HCT116 (cell line): ENCODE measurements around the gene FAM124B.

Source experiments
- POLR2A ChIP-seq: IDR thresholded peaks from 2 replicates; pipeline ENCODE4 v1.7.0; 2011; ENCODE audit warnings: borderline replicate concordance; ENCODE audit not compliant: insufficient read depth, insufficient read length; ENCODE audit errors: extremely low read depth
- RAD21 ChIP-seq: IDR thresholded peaks from 2 replicates; pipeline ENCODE4 v1.6.1; 2012; ENCODE audit warnings: low read depth, mild to moderate bottlenecking
- TF ChIP-seq, protein P1 (sequence below), 3 experiments: fragments of 200-600 bp in 1 of 3; sonication (generic) in 1 of 3; IDR thresholded peaks in 2 of 3; conservative IDR thresholded peaks in 1 of 3; 2 replicates each; pipeline ENCODE4 v1.5.1; 2012 to 2017; ENCODE audit warnings: low read depth in 2 of 3, low read length in 2 of 3, antibody characterized with exemption in 1 of 3, borderline replicate concordance in 1 of 3, control low read depth in 1 of 3, mild to moderate bottlenecking in 1 of 3, mixed read lengths in 1 of 3, mixed run types in 1 of 3, moderate library complexity in 1 of 3; ENCODE audit not compliant: insufficient read depth in 1 of 3

GRCh38 chr2:224363281-224363680, 38.6 kb downstream of the FAM124B start:
- TF ChIP-seq, protein P1, sequence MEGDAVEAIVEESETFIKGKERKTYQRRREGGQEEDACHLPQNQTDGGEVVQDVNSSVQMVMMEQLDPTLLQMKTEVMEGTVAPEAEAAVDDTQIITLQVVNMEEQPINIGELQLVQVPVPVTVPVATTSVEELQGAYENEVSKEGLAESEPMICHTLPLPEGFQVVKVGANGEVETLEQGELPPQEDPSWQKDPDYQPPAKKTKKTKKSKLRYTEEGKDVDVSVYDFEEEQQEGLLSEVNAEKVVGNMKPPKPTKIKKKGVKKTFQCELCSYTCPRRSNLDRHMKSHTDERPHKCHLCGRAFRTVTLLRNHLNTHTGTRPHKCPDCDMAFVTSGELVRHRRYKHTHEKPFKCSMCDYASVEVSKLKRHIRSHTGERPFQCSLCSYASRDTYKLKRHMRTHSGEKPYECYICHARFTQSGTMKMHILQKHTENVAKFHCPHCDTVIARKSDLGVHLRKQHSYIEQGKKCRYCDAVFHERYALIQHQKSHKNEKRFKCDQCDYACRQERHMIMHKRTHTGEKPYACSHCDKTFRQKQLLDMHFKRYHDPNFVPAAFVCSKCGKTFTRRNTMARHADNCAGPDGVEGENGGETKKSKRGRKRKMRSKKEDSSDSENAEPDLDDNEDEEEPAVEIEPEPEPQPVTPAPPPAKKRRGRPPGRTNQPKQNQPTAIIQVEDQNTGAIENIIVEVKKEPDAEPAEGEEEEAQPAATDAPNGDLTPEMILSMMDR (IDR thresholded peaks at IDR 0.05 in 2 of 3, conservative IDR thresholded peaks at IDR 0.05 in 1 of 3; ENCODE audit: borderline replicate concordance in 1 of 3, insufficient read depth in 1 of 3, low read depth in 2 of 3, low read length in 2 of 3) = peak in 2 of 3 experiments; percentile 15 to 18; a peak in 1 of 6 replicates
- TF ChIP-seq POLR2A (no peak), RAD21 (no peak)
